Measurements from ENCODE around the gene SGK1.

- no peak for TF ChIP-seq CTCF (IDR thresholded peaks at IDR 0.05; ENCODE audit: poor library complexity)
- no peak for TF ChIP-seq EZH2 (IDR thresholded peaks at IDR 0.05; ENCODE audit: borderline replicate concordance)
Observed at GRCh38 chr6:134254118-134254517, 63.8 kb downstream of the SGK1 start.

All from hepatocyte (in vitro differentiated cells).